Keratinocyte (primary cell): ENCODE results near the gene OXNAD1. TPM values are rescaled to one million over a fixed set of nuclear protein-coding genes. Genes with fewer than 3 reads are reported as not detected.

ENCODE experiments used
- DNase-seq: peaks from one replicate; pipeline ENCODE4 v3.0.0-alpha.2; 2011; ENCODE audit warnings: low read depth, missing footprints, low spot score
- FAIRE-seq: peaks from 2 replicates; lab custom pipeline; 2011; peaks lifted over from hg19 to GRCh38; lab: Jason Lieb, UNC
- H2AFZ ChIP-seq: 2 replicates; pipeline ENCODE4 v1.6.0; 2012; ENCODE audit warnings: low read length, control low read depth, inconsistent platforms; ENCODE audit not compliant: control insufficient read depth
- H3K27ac ChIP-seq: 2 replicates; pipeline ENCODE4 v1.5.1; 2011; ENCODE audit warnings: low read length; ENCODE audit not compliant: control insufficient read depth, insufficient read depth
- H3K27me3 ChIP-seq: 3 replicates; pipeline ENCODE4 v1.6.0; 2011; ENCODE audit warnings: low read length; ENCODE audit not compliant: control insufficient read depth, insufficient read depth; ENCODE audit errors: extremely low read depth
- H3K36me3 ChIP-seq, 2 experiments: 2 replicates in 1 of 2; 3 replicates in 1 of 2; pipeline ENCODE4 v1.5.1; 2011; ENCODE audit warnings: low read length in 2 of 2, mild to moderate bottlenecking in 1 of 2; ENCODE audit not compliant: control insufficient read depth in 2 of 2, insufficient read depth in 2 of 2; ENCODE audit errors: extremely low read depth in 1 of 2
- H3K4me1 ChIP-seq: 3 replicates; pipeline ENCODE4 v1.5.1; 2011; ENCODE audit warnings: low read length; ENCODE audit not compliant: control insufficient read depth, insufficient read depth; ENCODE audit errors: extremely low read depth
- H3K4me2 ChIP-seq: 3 replicates; pipeline ENCODE4 v1.6.0; 2011; ENCODE audit warnings: low read depth, low read length; ENCODE audit not compliant: control insufficient read depth, insufficient read depth; ENCODE audit errors: extremely low read depth
- H3K4me3 ChIP-seq, 3 experiments: fragments of 200-600 bp in 1 of 3; sonication (generic) in 1 of 3; 2 replicates in 2 of 3; 3 replicates in 1 of 3; pipeline ENCODE4 v1.5.1; 2011 to 2016; ENCODE audit warnings: low read length in 3 of 3, mild to moderate bottlenecking in 3 of 3, control low read depth in 2 of 3, inconsistent platforms in 1 of 3, low read depth in 1 of 3, mixed read lengths in 1 of 3, mixed run types in 1 of 3, moderate library complexity in 1 of 3; ENCODE audit not compliant: control insufficient read depth in 2 of 3, insufficient read depth in 2 of 3; ENCODE audit errors: extremely low read depth in 1 of 3
- H3K79me2 ChIP-seq: 2 replicates; pipeline ENCODE4 v1.6.0; 2012; ENCODE audit warnings: low read length; ENCODE audit not compliant: control insufficient read depth, insufficient read depth
- H3K9ac ChIP-seq: 3 replicates; pipeline ENCODE4 v1.6.0; 2011; ENCODE audit warnings: low read length; ENCODE audit not compliant: control insufficient read depth, insufficient read depth; ENCODE audit errors: extremely low read depth
- H3K9me1 ChIP-seq: 3 replicates; pipeline ENCODE4 v1.6.0; 2011; ENCODE audit warnings: low read length; ENCODE audit not compliant: control insufficient read depth, insufficient read depth; ENCODE audit errors: extremely low read depth
- H3K9me3 ChIP-seq: 2 replicates; pipeline ENCODE4 v1.5.1; 2012; ENCODE audit warnings: low read depth, low read length; ENCODE audit not compliant: control insufficient read depth
- H4K20me1 ChIP-seq: 3 replicates; pipeline ENCODE4 v1.6.0; 2011; ENCODE audit warnings: low read length; ENCODE audit not compliant: control insufficient read depth, insufficient read depth; ENCODE audit errors: extremely low read depth
- CTCF ChIP-seq, 3 experiments: IDR thresholded peaks in 1 of 3; conservative IDR thresholded peaks in 1 of 3; optimal IDR thresholded peaks in 1 of 3; 2 replicates in 2 of 3; 3 replicates in 1 of 3; pipeline versions ENCODE3 to v1.5.1; 2011; ENCODE audit warnings: low read length in 3 of 3, mild to moderate bottlenecking in 3 of 3, moderate library complexity in 2 of 3, control low read depth in 1 of 3, inconsistent platforms in 1 of 3; ENCODE audit not compliant: insufficient read depth in 2 of 3; ENCODE audit errors: extremely low read depth in 1 of 3
- EZH2 ChIP-seq: IDR thresholded peaks from one replicate; pipeline ENCODE4 v1.6.1; 2012; ENCODE audit warnings: inconsistent platforms, mild to moderate bottlenecking, low read length, moderate library complexity
- dilution Hi-C: fragments of 300-500 bp; cut with MboI; formaldehyde crosslinking; loops from one replicate; pipeline ENCODE4 v1.7.0; 2020; ENCODE audit warnings: low sequenced_read_pairs; ENCODE audit not compliant: extremely low pct_ligation_motif_present
- polyA plus RNA-seq, 5 experiments: library from polyadenylated mRNA; depleted of rRNA in 3 of 5; stranded (reverse) in 3 of 5; stranded (forward) in 1 of 5; unstranded in 1 of 5; fragments of >200 nt; gene quantifications; 1 replicate in 1 of 5; 2 replicates in 3 of 5; 3 replicates in 1 of 5; pipeline versions ENCODE4 v1.2.1 to v1.2.3, GENCODE V29; 2011 to 2012; ENCODE audit warnings: missing spikeins in 2 of 5, low read depth in 1 of 5, low replicate concordance in 1 of 5

OXNAD1 gene
- polyA plus RNA-seq, 1 donor (not counting 4 experiments of a cell fraction or from before 2014, with no cell fraction given), result 15.2 TPM

- no peak for DNase-seq
- Histone ChIP-seq H3K9me1 (no peaks in the 10 kb centered on the region), H3K36me3 (peaks cover 8 to 20% of the 10 kb centered on the region in 2 experiments), H3K79me2 (no peaks in the 10 kb centered on the region), H4K20me1 (no peaks in the 10 kb centered on the region), H3K9me3 (no peaks in the 10 kb centered on the region), H3K4me2 (no peak overlapping the region), H3K4me1 (no peaks in the 10 kb centered on the region), H2AFZ (no peak overlapping the region), H3K9ac (no peak overlapping the region), H3K4me3 (no peak overlapping the region), H3K27ac (no peak overlapping the region), H3K27me3 (no peaks in the 10 kb centered on the region)
- dilution Hi-C loops, result no loop called here
- TF ChIP-seq CTCF (optimal IDR thresholded peaks at IDR 0.05 in 1 of 3, IDR thresholded peaks at IDR 0.05 in 1 of 3, conservative IDR thresholded peaks at IDR 0.05 in 1 of 3; ENCODE audit: extremely low read depth in 1 of 3, insufficient read depth in 2 of 3, low read length in 3 of 3), result no peak
- no peak for TF ChIP-seq EZH2
- FAIRE-seq, result no peak
Measured at GRCh38 chr3:16288664-16289063, 23.7 kb downstream of the OXNAD1 start.

DNA sequence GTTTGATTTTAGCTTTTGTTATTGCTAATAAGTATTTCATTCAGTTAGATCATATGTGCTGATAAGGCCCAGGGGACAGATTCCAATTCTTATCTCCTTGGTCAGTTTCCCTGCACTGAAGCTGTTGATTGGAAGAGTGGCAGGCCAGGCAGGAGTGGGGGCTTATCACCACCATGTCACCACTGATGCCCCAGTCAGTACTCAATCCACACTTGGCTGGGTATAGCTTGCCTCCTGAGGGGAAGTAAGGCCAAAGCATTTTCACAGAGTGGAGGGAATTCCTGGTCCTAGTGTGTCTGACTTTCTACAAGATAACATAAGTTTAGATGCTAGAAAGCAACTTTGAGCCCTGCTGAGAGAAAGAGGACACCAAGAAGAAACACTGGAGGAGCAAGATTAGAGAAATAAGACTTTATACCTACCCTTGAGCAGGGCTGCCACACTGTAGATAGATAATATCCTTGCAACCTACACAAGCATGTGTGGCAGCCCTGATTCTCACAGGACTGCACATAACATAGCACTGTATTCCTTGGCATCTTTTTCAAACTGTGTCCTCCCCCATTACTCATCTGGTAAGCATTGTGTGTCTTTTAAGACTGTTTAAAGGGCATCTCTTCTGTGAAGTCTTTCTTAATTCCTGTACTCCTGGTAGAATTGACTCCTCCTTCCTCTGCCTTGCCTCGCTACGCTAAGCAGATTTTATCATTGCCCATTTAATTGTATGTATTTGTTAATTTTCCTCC lies 24.3 kb downstream of the OXNAD1 start:
- Histone ChIP-seq H3K9me3 (no peaks in the 10 kb centered on the region), H3K27me3 (no peaks in the 10 kb centered on the region), H3K79me2 (no peaks in the 10 kb centered on the region), H2AFZ (no peak overlapping the region), H3K4me1 (no peaks in the 10 kb centered on the region), H3K27ac (no peak overlapping the region), H4K20me1 (no peaks in the 10 kb centered on the region), H3K4me2 (no peak overlapping the region), H3K9me1 (no peaks in the 10 kb centered on the region), H3K4me3 (no peak overlapping the region), H3K36me3 (peaks cover 5 to 18% of the 10 kb centered on the region in 2 experiments), H3K9ac (no peak overlapping the region)
- TF ChIP-seq CTCF (optimal IDR thresholded peaks at IDR 0.05 in 1 of 3, IDR thresholded peaks at IDR 0.05 in 1 of 3, conservative IDR thresholded peaks at IDR 0.05 in 1 of 3; ENCODE audit: extremely low read depth in 1 of 3, insufficient read depth in 2 of 3, low read length in 3 of 3) (no peak), EZH2 (no peak)
- dilution Hi-C loops, result no loop called here
- DNase-seq, result no peak
- no peak for FAIRE-seq
